ENCODE data around the gene FILIP1.

GRCh38 chr6:75382634-75382900 is 111.0 kb downstream of the FILIP1 start:
- TF ChIP-seq CTCF (conservative IDR thresholded peaks at IDR 0.05; ENCODE audit: low read depth, low read length), result no peak
- no peak for TF ChIP-seq EZH2 (IDR thresholded peaks at IDR 0.05; ENCODE audit: low read length, unreplicated experiment)
